Endothelial cell of hepatic sinusoid (primary cell): ENCODE data around the gene BCLAF1.

ENCODE experiments used
- in situ Hi-C: cut with HindIII; loops from 2 replicates; pipeline ENCODE4 v1.10.0; 2017; ENCODE audit warnings: low sequenced_read_pairs

BCLAF1 gene

DNA sequence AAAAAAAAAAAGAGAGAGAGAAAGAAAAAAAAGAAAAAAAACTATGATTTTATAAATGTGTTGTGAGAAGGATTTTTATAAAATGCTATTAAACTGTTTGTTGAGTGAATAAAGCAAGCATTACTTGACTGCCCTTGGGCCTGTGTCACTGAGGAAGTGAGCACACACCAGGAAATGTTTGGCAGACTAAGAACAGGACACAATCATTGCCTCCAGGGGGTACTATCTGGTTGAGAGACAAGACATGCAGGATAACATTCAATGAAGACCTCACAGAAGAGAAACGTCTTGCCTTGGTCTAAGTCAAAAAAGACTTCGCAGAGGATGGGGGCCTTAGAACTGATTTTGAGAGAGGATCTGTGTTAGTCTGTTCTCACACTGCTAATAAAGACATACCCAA, 80.2 kb downstream of the BCLAF1 start:
- in situ Hi-C loops, result loop anchor here (10.0 kb wide), 1 partner anchor 515 kb away; no protein-coding TSS in a partner anchor

DNA sequence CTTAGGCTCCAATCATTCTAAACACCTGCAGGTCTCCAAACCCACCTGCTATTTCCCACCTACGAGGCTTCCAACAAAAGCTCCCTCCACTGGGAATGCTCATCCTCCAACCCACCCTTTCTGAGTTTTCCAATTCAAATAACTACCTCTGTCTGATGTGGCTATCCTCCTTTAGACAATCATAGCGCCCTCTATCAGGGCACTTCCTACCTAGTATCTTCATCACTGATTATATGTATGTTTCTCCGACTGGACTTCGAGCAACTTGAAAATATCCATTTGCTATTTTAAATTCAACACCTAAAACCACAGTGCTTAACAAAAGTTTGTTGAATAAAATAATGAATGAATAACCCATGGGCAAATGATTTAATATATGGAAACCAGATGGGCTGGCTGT, 80.9 kb downstream of the BCLAF1 start:
- in situ Hi-C loops, result loop anchor here (10.0 kb wide), 1 partner anchor 514 kb away; no protein-coding TSS in a partner anchor
